Activated CD8-positive, alpha-beta memory T cell treated with anti-CD3 and anti-CD28 coated beads, Interleukin-2, amount 50 U/mL, for 1 hour (primary cell): ENCODE results near the gene KDM4B.

ENCODE experiments used
- DNase-seq: peaks from one replicate; pipeline ENCODE4 v3.0.0-alpha.2; 2020; ENCODE audit errors: extremely low read depth

The KDM4B gene

GRCh38 chr19:5107432-5108122 is 138.7 kb downstream of the KDM4B start:
- DNase-seq = no peak

GRCh38 chr19:5108123-5108596 is 139.2 kb downstream of the KDM4B start:
- DNase-seq = no peak

- DNase-seq = no peak
These were observed 140.0 kb downstream of the KDM4B start for GRCh38 chr19:5108866-5109265.

GRCh38 chr19:5109560-5109959 is 140.6 kb downstream of the KDM4B start:
- no peak for DNase-seq

- no peak for DNase-seq
These were observed 141.6 kb downstream of the KDM4B start for GRCh38 chr19:5110546-5110945.

- no peak for DNase-seq
These were observed 142.1 kb downstream of the KDM4B start for GRCh38 chr19:5111051-5111450.

GRCh38 chr19:5112175-5112574 is 143.3 kb downstream of the KDM4B start:
- no peak for DNase-seq

- no peak for DNase-seq
These were observed 144.0 kb downstream of the KDM4B start for GRCh38 chr19:5112681-5113575.

GRCh38 chr19:5113633-5114586 is 145.0 kb downstream of the KDM4B start:
- no peak for DNase-seq

GRCh38 chr19:5114727-5115126 is 145.8 kb downstream of the KDM4B start:
- DNase-seq = no peak

GRCh38 chr19:5115351-5115750 is 146.4 kb downstream of the KDM4B start:
- DNase-seq = no peak

GRCh38 chr19:5115771-5116202 is 146.9 kb downstream of the KDM4B start:
- DNase-seq = no peak

- DNase-seq = no peak
These were observed 147.4 kb downstream of the KDM4B start for GRCh38 chr19:5116292-5116691.

- DNase-seq = no peak
These were observed 148.5 kb downstream of the KDM4B start for GRCh38 chr19:5117421-5117820.

GRCh38 chr19:5118026-5118425 is 149.1 kb downstream of the KDM4B start:
- DNase-seq = no peak

- no peak for DNase-seq
These were observed 150.5 kb downstream of the KDM4B start for GRCh38 chr19:5119297-5119998.

- DNase-seq = no peak
These were observed 151.4 kb downstream of the KDM4B start for GRCh38 chr19:5120321-5120720.

GRCh38 chr19:5120833-5121232 is 151.9 kb downstream of the KDM4B start:
- no peak for DNase-seq

GRCh38 chr19:5121266-5122120 is 152.6 kb downstream of the KDM4B start:
- DNase-seq = no peak

- DNase-seq = no peak
These were observed 153.1 kb downstream of the KDM4B start for GRCh38 chr19:5122121-5122400.
